Measurements from ENCODE around the gene UNC93A. TPM values are rescaled to one million over a fixed set of nuclear protein-coding genes. Genes with fewer than 3 reads are reported as not detected.

Gene UNC93A
- total RNA-seq, 1 experiment from 2014 or later = not detected

GRCh38 chr6:167293088-167293589, 2.0 kb downstream of the UNC93A start:
- no peak for DNase-seq (ENCODE audit: low read depth)

GRCh38 chr6:167293590-167294091, 2.5 kb downstream of the UNC93A start:
- DNase-seq (ENCODE audit: low read depth) = no peak

GRCh38 chr6:167294241-167294640, 3.1 kb downstream of the UNC93A start:
- DNase-seq (ENCODE audit: low read depth) = no peak

- no peak for DNase-seq (ENCODE audit: low read depth)
These were observed 3.8 kb downstream of the UNC93A start for GRCh38 chr6:167294651-167295494.

- DNase-seq (ENCODE audit: low read depth) = no peak
These were observed 4.6 kb downstream of the UNC93A start for GRCh38 chr6:167295495-167296292.

- no peak for DNase-seq (ENCODE audit: low read depth)
These were observed 5.2 kb downstream of the UNC93A start for GRCh38 chr6:167296293-167296690.

- DNase-seq (ENCODE audit: low read depth) = no peak
These were observed 5.8 kb downstream of the UNC93A start for GRCh38 chr6:167296902-167297301.

DNA sequence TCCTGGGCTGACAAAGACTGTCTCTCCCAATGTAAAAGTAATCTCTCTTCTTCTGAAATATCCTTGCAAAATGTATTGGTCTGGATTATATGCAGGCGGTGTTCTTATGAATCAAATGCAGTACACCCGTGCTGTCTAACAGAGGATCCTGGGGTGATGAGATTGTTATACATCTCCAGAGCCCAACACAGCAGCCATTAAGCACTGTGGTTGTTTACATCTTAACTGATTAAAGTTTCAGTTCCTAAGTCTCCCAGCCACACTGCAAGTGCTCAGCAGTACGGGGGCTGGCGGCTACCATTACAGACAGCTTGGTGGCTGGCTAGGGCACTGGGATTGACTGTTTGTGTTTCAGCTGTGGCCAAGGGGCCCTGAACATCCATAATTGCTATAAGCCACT, 7.0 kb downstream of the UNC93A start:
- no peak for DNase-seq (ENCODE audit: low read depth)

- no peak for DNase-seq (ENCODE audit: low read depth)
These were observed 8.7 kb downstream of the UNC93A start for GRCh38 chr6:167299641-167300308.

DNA sequence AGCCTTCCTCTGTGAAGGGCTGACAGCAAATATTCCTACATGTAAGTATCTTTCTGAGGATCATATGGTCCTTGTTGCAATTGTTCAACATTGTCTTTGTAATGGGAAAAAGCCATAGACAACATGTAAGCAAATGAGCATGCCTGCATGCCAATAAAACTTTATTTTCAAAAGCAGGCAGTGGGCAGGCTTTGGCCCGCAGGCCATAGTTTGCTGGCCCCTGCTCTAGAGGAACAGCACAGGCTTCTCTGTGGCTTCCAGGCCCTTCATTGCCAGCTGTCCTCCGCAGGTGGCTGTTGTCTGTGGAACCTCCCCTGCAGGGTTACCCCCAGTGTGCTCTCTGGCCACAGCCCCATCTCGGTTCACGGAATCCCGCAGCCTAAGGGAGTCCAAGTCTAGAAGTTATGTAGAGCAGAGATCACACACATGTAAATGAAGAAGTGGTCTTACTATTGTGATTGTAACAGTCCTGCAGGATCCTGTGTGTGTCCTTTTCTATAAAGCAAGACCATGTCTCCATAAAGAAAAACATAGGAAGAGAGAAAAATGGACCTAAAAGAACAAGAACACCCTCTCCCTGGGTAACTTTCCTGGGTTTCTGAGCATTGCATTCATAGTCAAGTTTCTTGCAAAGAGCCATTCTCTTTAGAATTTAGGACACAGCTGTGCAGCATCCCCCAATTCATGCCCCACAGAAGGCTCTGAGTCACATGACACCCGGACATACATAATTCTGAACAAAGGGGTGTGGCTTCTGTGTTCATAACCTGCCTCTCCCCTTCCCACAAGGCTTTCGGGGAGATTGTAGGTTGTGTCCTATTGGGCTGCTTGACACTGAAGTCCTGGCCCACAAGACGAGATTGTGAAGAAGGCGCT, 10.0 kb downstream of the UNC93A start:
- no peak for DNase-seq (ENCODE audit: low read depth)

DNA sequence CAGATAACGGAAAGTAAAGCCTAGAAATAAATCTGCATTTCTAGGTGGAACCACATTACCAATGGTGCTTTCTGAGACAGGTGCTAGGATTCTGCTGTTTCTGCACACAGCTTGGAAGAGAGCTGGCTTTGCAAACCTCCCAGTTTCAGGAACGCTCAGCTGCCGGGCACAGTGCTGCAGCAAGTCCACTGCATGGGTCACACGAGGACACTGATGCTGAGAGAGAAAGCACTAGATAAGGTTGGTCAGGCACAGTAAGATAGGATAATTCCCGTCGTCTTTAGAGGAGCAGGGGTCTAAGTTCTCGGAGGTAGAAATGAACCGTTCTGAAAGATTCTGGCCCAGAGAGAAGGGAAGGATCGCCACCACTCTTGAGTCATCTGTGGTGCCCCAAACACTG, 11.0 kb downstream of the UNC93A start:
- DNase-seq (ENCODE audit: low read depth) = no peak

DNA sequence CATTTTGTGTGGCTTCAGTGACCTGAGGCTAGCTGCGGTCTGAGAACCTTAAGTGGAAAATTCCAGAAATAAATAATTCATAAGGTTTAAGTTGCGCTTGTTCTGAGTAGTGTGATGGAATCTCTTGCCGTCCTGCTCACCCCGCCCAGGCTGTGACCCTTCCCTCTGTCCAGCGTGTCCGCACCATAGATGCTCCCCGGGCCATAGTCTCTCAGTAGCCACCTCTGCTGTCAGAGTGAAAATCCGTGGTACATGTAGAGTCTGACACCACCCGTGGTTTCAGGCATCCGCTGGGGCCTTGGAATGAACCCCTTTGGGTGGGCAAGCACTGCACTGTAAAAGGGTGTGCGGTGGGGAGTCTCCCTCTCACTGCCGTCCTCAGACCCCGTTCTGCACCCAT, 11.7 kb downstream of the UNC93A start:
- no peak for DNase-seq (ENCODE audit: low read depth)

GRCh38 chr6:167303675-167304625, 12.8 kb downstream of the UNC93A start:
- peak; percentile 44 for DNase-seq (ENCODE audit: low read depth)

GRCh38 chr6:167304912-167305311, 13.8 kb downstream of the UNC93A start:
- DNase-seq (ENCODE audit: low read depth) = no peak

- no peak for DNase-seq (ENCODE audit: low read depth)
These were observed 14.7 kb downstream of the UNC93A start for GRCh38 chr6:167305796-167306195.

DNA sequence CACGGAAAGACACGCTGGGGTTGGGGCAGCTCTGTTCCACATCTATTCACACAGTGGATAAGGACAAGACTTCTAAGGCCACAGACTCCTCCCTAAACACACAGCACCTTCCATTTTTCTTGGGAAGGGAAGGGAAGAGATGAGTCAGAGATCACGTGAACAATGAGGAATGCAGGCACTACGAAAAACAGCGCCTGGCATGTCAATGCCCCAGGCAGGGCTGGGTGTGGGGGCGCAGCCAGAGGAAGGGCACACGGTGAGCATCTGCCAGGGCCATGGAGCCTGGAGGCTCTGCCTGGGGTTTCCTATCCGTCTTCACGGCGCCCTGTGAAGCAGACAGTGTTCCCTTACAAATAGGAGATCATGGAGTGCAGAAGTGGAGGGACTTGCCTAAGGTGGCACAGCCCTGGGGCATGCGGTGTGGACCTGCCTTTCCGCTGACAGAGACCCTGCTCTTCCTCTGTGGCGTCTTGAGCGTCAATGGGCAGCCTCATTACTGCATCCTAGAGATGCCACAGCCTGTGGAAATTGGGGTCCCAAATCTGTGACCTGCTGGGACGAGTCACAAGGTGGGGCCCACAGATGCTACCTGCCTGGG, 15.4 kb downstream of the UNC93A start:
- peak; percentile 53 for DNase-seq (ENCODE audit: low read depth)

GRCh38 chr6:167307342-167307955, 16.3 kb downstream of the UNC93A start:
- no peak for DNase-seq (ENCODE audit: low read depth)

GRCh38 chr6:167308207-167308606, 17.1 kb downstream of the UNC93A start:
- DNase-seq (ENCODE audit: low read depth) = no peak

Measured in HT1080 (cell line).